Stimulated activated CD4-positive, alpha-beta T cell treated with anti-CD3 and anti-CD28 coated beads, Interleukin-15, amount 100 ng/mL, for 1 hour (primary cell): ENCODE results near the gene GATAD2B.
"Not testable (repeated sequence)": the region's sequence is repeated elsewhere in the genome, so short reads cannot be mapped to it uniquely, and the experiment has no call there.

Experiments
- DNase-seq, 2 donors: peaks; one replicate each; pipeline ENCODE4 v3.0.0-alpha.2; 2020; ENCODE audit warnings: low read depth in 1 of 2, low spot score in 1 of 2

GATAD2B gene

DNA sequence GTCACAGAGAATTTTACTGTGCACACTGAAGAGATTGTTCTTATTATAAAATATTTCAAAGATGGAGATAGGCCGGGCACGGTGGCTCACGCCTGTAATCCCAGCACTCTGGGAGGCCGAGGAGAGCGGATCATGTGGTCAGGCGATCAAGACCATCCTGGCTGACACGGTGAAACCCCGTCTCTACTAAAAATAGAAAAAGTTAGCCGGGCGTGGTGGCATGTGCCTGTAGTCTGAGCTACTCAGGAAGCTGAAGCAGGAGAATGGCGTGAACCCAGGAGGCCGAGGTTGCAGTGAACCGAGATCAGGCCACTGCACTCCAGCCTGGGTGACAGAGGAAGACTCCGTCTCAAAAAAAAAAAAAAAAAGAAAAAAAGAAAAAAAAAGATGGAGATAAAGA, 82.0 kb downstream of the GATAD2B start:
- DNase-seq, result not testable (repeated sequence)

DNA sequence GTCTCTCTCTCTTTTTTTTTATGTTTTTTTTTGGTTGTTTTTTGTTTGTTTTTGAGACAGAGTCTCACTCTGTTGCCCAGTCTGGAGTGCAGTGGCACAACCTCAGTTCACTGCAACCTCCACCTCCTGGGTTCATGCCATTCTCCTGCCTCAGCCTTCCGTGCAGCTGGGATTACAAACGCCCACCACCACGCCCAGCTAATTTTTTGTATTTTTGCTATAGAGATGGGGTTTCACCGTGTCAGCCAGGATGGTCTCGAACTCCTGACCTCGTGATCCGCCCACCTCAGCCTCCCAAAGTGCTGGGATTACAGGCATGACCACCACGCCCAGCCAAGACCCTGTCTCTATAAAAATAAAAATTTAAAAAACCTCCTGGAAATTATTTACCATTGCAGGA, 88.8 kb downstream of the GATAD2B start:
- DNase-seq, result not testable (repeated sequence)

DNA sequence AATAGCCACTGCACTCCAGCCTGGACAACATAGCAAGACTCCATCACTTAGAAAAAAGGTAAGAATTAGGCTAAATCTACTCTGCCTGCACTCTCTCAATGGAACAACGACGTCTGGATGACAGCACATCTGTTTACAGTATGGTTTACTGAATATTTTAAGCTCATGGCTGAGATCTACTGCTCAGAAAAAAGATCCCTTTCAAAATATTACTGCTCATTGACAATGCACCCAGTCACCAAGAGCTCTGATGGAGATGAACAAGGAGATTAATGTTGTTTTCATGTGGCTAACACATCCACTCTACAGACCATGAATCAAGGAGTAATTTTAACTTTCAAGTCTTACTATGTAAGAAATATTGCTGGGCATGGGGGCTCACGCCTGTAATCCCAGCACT, 89.6 kb downstream of the GATAD2B start:
- DNase-seq, result no peak

DNA sequence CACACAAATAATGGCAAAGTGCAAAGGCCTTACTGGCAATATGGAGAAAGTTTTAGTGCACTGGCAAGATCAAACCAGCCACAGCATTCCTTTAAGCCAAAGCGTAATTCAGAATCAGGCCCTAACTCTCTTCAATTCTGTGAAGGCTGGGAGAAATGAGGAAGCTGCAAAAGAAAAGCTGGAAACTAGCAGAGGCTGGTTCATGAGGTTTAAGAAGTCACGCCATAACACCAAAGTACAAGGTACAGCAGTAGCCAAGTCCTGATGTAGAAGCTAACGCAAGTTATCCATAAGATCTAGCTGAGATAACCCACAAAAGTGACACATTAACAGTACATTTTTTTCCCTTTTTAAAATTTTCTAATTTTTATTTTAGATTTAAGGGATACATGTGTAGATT, 90.5 kb downstream of the GATAD2B start:
- DNase-seq, result no peak

DNA sequence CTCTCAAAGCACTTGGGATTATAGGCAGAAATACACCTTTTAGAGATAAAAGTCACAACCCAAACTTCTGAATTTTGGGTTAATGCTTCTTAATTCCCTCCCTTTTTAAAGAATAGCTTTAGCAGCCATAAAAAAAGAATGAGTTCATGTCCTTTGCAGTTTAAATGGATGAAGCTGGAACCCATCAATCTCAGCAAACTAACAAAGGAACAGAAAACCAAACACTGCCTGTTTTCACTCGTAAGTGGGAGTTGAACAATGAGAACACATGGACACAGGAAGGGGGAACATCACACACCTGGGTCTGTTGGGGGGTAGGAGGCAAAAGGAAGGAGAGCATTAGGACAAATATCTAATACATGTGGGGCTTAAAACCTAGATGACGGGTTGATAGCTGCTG, 91.7 kb downstream of the GATAD2B start:
- no peak for DNase-seq

DNA sequence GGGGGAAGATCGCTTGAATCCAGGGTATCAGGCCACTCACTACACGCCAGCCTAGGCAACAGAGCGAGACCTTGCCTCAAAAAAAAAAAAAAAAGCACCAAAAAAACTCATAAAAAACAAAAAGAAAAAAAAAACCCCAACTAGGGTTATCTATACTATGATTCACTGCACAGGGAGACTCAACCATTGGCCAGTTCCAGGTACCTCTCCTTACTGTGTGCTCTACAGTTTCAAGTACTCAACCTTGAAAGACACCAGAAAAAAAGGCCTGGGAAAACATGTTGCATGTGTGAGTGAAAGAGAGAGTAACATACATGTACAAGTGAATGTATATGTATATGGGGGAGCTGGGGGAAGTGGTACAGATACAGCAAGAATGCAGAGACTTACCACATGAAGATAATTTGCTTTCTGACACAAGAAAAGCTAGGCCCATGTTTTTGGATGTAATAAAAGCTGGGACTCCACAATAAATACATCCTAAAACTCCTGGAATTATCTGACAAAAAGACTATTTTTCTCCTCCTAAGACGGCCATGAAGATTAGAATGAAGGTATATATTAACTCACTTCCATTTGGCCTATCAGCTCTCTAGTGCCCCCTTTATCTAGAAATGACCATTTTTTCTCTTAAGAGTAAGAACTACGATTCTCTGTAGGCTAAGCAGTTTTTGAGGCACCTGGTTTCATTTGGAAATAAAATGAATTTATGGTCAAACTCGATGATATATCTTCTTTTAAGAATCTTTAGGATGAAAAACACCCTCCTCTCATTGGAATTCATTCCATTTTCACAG, 95.4 kb downstream of the GATAD2B start:
- DNase-seq, result no peak

DNA sequence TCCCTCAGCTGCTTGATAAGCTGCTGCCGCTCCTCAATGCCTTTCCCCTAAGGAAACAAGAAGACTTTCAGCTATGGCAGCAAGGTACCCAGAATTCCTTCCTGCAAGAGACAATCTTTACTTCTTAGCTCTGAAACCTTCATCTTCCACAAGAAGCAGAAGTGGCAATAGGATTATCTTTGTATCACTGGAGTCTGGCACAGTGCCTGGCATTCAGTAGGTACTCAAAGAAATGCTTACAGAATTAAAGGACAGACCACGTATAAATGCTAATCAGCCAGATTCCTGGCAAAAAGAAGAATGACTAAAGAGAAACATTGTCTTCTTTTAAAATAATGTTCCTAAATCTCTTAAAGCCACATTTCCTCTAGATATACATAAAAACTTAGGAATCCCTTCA, 103.9 kb downstream of the GATAD2B start:
- DNase-seq, result no peak

DNA sequence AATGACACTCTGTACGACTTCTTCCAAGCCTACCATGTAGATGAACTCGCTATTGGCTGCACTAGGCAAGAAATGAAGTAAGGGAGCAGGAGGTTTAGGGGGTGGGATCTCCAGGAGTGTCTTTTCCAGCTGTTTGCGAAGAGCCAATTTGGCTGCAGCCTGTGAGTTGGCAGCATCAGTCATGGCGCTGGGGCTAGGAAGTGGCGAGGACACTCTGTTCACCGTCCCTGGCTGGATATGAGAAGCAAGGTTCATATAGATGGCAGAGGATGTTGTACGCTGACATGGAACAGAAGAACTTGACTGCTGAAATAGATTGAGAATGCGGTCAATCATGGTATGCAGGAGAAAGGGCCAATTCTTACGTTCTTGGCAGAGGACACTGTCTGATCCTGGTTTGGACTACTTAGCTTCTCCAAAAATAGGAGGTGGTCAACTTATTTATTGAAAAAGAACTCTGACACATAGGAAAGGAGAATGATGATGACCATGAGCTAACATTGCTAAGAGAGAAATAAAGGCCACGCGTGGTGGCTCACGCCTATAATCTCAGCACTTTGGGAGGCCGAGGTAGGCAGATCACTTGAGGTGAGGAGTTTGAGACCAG, 106.4 kb downstream of the GATAD2B start:
- DNase-seq, result no peak

DNA sequence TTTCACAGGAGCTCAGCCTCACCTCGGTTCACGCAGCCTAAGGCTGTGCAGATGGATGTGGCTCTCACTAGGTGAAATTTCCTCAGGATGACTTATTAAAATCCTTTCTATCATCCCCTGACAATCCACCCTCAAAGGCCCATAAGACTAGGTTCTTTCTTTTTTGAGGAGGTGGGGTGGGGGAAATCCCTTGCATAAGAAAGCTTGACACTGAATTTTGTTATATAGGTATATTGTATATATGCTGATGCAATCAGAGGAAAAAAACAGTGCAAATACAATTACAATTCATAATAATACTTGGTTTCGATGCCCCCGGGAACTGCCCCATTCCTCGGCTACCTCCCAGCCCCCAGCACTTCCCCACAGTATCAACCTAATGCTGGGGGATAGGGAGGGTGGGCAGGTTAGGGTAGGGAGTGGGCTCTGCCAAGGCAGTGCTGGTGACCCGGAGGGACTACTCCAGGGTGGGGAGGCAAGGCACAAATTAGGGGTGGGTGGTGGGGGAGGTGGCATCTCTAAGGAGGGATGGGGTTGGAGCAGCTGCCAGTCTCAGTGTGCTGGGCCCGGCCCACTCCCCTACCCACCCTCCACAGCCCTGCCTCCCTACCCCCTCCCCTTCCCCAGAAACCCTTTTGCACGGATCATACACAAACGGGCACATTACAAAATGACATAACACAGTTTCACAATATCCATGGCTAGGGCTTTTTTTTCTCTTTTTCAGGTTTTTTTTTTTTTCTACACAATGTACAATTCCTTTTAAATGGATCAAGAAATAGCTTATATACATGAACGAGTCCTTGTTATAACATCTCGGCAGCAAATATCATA, 116.7 kb downstream of the GATAD2B start:
- DNase-seq, result no peak

DNA sequence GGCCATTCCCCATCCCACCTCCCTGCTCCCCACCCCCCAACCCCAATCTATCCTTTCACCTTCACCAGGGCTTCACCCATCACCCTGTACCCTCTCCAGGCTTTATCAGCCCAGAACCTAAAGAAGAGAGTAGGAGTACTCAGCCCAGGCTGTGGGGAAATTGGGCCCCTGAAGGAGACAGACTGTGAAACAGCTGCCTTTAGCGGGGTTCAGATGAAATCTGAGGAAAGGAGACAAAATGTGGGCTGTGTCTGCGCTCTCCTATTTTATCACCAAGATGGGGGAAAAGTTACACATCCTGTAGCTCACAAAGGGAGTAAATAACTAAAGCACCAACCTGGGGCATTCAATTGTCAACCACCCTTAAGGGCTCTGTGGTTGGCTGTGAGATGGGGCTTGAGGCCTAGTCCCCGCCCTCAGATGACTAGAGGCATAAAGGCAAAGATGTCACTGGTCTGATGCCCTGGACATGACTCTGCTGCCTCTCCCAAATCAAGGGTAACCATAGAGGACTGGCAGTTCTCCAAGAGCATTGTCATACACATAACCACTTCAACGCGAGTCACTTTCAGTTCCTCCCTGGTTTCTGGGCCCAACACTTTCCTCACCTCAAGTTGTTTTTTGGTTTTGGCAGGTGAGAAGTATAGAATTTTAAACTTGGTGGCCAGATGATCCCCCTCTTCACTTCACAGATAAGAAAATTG, 117.6 kb downstream of the GATAD2B start:
- DNase-seq, result peak in 1 of 2 donors; percentile 23

DNA sequence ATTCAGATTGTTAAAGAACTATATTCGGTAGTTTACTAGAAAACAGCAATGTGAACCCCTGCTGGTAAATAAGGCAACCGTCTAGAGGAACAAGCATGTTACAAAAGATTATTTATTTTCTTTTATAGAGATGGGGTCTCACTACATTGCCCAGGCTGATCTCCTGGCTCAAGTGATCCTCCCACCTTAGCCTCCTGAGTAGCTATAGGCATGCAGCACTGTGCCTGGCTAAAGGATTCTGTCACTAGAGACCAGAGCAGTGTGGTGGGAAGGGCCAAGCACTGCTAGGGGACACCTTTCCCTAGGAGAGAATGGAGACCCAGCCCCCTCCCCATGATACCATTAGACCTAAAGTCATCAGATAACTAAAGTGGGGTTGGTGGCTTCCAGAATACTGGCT, 118.7 kb downstream of the GATAD2B start:
- DNase-seq, result no peak

DNA sequence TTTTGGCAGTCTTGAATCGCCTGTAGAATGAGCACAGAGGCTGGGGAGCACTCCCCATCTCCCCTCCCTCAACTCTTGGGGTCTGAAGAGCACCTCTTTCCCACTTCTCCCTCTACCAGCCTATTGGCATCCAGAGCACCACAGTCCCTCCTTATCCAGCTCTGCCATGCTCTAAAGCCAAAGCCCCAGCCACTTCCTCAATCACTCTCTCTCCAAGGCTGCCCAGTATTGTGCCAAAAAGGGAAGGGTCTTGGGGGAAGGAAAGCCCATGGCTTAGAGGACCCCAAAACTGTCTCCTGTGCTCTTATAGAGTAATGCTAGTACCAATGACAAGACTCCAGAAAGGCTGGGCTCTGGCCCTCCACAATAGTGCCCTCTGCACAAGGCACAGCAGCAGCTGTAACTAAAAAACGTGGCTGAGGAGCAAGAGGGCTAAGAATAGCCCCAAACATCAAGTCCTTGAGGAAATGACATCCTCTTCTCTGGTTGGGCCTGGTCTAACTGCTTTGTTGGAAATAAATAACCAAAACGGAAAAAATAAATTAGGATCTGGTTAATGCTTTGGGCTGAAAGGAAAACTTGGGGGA, 119.2 kb downstream of the GATAD2B start:
- DNase-seq, result no peak

DNA sequence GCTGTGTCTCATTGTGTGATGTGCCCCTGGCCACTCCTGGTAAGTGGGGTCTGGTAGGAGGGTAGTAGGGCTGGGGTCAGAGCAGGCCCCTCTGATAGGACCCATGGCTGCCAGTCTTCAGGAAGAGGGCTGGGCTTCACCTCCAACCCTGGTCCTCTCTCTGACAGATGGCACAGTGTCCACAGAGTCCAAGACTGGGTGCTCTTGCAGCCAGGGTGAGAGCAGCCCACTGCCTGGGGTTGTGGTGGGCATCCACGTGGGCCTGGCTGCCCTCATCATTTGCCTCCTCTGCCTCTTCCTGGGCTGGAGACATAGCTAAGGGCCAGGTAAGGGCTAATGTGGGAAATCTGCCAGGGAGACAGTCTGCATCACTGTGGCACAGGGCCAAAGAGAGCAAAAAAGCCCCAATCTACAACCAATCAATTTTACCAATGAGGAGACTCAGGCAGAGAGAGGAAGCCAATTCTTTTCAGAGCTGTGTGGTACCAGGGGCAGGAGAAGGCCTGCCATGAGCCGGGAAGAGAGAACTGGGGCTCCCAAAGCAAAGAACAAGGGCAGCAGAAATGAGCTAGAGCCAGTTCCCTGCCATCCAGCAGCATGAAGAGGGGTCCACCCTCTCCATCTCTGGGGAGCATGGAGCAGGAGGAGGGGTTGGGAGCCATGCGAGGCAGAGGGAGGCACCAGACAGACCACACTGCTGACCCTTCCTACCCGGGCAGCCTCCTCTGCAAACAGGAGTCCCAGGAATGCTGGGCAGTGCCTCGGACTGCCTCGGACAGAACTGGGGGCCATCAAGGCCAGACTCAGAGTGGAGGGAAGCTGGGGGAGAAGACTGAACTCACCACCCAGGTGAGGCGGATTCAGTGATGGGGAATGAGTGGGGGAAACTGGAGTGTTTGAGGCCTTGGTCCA, 120.7 kb downstream of the GATAD2B start:
- no peak for DNase-seq

DNA sequence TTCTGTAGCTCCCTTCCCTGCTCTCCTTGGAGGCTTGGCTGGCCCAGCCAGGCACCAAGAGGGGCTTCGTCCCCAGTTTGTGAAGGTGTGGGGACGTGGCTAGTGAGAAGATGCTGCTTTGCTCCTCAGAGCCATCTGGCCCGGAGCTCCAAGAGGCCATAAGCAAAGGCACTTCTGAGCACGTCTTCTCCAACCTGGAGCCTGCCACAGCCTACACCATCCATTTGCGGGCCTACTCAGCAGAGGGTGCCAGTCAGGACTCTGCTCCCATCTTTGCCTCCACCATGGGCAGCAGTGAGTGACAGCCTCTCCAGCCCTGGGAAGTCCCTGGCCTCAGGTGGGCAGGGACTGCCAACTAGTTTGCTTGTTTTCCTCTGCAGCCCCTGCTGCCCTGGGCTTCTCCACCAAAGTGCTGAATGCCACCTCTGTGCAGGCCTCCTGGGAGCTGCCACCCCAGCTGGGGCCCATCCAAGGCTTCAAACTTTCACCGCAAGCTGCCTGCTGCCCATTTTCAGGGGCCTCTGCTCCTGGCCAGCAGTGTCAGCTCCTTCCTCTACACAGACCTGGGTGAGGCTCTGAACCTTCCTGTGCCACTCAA, 121.6 kb downstream of the GATAD2B start:
- no peak for DNase-seq

DNA sequence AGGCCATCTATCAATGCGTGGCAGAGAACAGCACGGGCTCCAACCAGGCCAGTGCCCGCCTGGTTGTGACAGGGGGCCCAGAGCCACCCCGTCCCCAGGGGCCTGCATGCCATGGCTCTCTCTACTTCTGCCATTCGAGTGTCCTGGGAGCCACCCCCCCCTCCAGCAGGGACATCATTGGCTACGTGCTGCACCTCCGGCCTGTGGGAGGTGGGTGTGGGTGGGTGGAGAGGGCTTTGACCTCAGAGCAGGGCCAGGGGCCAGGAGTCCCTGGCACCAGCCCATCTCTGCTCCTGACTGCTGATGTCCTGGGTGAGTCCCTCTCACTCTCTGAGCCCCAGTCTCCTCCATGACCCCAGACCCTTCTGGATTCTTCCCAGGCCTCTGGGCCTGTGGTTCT, 122.3 kb downstream of the GATAD2B start:
- DNase-seq, result no peak

DNA sequence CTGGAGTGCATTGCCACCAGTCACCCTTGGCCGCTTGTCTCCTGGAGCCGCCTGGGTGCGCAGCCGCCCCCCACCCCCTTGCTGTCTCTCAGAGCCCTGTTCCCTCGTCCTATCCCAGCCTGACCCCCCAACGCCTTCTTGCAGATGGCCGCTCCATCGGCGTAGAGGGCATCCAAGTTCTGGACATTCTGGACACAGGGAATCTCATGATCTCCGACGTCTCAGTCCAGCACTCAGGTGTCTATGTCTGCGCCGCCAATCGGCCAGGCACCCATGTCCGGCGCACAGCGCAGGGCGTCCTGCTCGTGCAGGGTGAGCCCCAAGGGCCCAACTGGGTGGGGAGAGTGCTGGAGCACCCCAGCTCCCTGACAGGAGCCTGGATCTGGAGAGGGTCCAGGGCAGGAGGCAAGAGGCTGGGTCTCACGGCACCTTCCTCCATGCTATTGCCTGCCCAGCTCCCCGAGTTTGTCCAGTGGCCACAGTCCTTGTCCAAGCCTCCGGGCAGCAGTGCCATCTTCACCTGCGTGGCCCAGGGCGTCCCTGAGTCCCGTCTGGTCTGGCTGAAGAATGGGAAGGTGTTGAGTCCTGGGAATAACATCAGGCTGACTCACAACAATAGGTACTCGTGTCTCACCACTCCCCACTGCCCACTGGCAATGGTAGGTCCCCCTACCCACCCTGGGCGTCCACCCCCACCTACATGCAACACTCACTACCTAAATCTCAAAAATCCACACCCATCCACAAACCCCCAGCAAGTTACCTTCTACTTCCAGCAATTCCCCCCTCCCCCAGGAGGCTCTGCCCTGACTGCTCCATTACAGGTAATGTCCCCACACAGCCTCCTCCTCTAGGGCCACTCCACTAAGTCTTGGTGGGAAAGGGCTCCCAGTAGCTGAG, 123.0 kb downstream of the GATAD2B start:
- DNase-seq, result no peak

DNA sequence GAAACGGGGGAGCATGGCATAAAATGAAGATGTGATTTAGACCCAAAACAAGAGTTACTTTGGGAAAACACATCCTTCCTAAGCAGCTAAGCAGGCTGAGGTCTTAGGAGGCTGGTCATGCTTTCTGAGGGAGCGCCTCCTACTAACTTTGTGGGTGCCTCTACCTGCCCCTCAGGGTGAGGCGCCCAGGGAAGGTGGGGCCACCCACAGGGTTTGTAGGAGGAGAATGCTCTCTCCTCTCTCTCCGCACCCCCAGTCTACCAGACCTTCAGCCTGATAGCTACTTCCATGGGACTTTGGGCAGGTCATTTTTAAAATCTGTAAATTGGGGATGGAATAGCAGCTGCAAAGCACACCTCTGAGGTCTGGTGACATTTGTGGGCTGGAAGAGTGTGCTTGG, 123.8 kb downstream of the GATAD2B start:
- DNase-seq, result no peak

DNA sequence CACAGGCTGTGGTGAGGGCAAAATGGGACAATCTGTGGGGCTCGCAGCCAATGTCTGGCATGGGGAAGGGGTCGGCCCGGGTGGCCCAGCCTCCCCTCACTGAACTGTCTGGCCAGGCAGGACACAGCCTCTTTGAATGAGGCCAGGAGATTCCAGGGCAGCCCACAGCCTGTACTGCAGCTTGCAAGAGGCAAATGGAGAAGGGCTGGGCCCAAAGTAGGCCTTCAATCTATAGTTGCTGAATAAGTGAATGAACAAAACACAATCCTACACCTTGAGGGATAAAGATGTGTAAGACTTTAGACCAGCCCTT, 124.3 kb downstream of the GATAD2B start:
- no peak for DNase-seq
